Panc1 (cell line): ENCODE measurements around the gene ANKRD49. TPM values are rescaled to one million over a fixed set of nuclear protein-coding genes. Genes with fewer than 3 reads are reported as not detected.
A peak's percentile ranks its signal among the peaks of the same experiment; 100 is the strongest.

Experiments used
- ATAC-seq: fragments of 200-7000 bp; cut with Tn5 transposase; 2 replicates; pipeline ENCODE4 v1.9.1; 2020; ENCODE audit warnings: mild to moderate bottlenecking, moderate library complexity
- Bru-seq: library from RNA; stranded (reverse); fragments of 400-500 nt; gene quantifications from one replicate; lab custom pipeline; 2021; lab: Mats Ljungman, UMichigan
- BruChase-seq, 2 experiments: library from RNA; stranded (reverse); fragments of 400-500 nt; gene quantifications; one replicate each; lab custom pipeline; 2021; lab: Mats Ljungman, UMichigan
- BruUV-seq: library from RNA; stranded (reverse); fragments of 400-500 nt; replicated peaks from 2 replicates; lab custom pipeline; 2021; lab: Mats Ljungman, UMichigan
- CTCF ChIA-PET: fragments of 300-600 bp; sonication (Branson Sonifier 250); formaldehyde crosslinking; loops from one replicate; lab custom pipeline; 2022; ENCODE audit warnings: antibody characterized with exemption; lab: Charles Lee
- POLR2A ChIA-PET: fragments of 300-600 bp; sonication (Branson Sonifier 250); formaldehyde crosslinking; loops from one replicate; lab custom pipeline; 2022; ENCODE audit warnings: antibody characterized with exemption; lab: Charles Lee
- DNase-seq: peaks from one replicate; pipeline ENCODE4 v3.0.0-alpha.2; 2010; ENCODE audit warnings: low read depth, low spot score
- H3K27ac ChIP-seq: 2 replicates; pipeline ENCODE4 v1.5.1; 2011; ENCODE audit warnings: mild to moderate bottlenecking, low read length, inconsistent platforms
- H3K27me3 ChIP-seq: fragments of 200-500 bp; sonication (Bioruptor generic); 2 replicates; pipeline ENCODE4 v1.6.0; 2014; ENCODE audit warnings: low read length, inconsistent platforms; ENCODE audit not compliant: control insufficient read depth, insufficient read depth
- H3K36me3 ChIP-seq: fragments of 200-500 bp; sonication (Bioruptor generic); 2 replicates; pipeline ENCODE4 v1.5.1; 2014; ENCODE audit warnings: inconsistent platforms, mild to moderate bottlenecking, low read length, moderate library complexity; ENCODE audit not compliant: control insufficient read depth, insufficient read depth
- H3K4me1 ChIP-seq: 2 replicates; pipeline ENCODE4 v1.5.1; 2011; ENCODE audit warnings: inconsistent platforms, mild to moderate bottlenecking, low read length, moderate library complexity; ENCODE audit not compliant: control insufficient read depth, insufficient read depth
- H3K4me3 ChIP-seq, 2 experiments: 2 replicates each; pipeline ENCODE4 v1.5.1; 2011 to 2012; ENCODE audit warnings: low read depth in 2 of 2, low read length in 2 of 2, mild to moderate bottlenecking in 2 of 2, inconsistent platforms in 1 of 2, moderate library complexity in 1 of 2
- H3K9me3 ChIP-seq: fragments of 200-500 bp; sonication (Bioruptor generic); 2 replicates; pipeline ENCODE4 v1.5.1; 2014; ENCODE audit warnings: low read depth, mild to moderate bottlenecking, inconsistent platforms, low read length, moderate library complexity; ENCODE audit not compliant: control insufficient read depth, insufficient read depth
- CTCF ChIP-seq: fragments of 450-650 bp; IDR thresholded peaks from 2 replicates; pipeline ENCODE4 v1.5.1; 2017; ENCODE audit warnings: mild to moderate bottlenecking
- POLR2AphosphoS5 ChIP-seq: IDR thresholded peaks from 2 replicates; pipeline ENCODE4 v1.6.1; 2012; ENCODE audit warnings: mild to moderate bottlenecking, low read depth, low read length, moderate library complexity
- REST ChIP-seq, 2 experiments: IDR thresholded peaks; 2 replicates each; pipeline ENCODE4 v1.6.1; 2011 to 2012; ENCODE audit warnings: low read depth in 2 of 2, control low read depth in 1 of 2, low read length in 1 of 2, mild to moderate bottlenecking in 1 of 2, moderate library complexity in 1 of 2; ENCODE audit not compliant: insufficient read depth in 1 of 2
- SIN3A ChIP-seq: IDR thresholded peaks from 2 replicates; pipeline ENCODE4 v1.6.1; 2012; ENCODE audit warnings: low read depth, mild to moderate bottlenecking, low read length, moderate library complexity, borderline replicate concordance; ENCODE audit not compliant: insufficient read depth
- TCF7L2 ChIP-seq: IDR thresholded peaks from 2 replicates; pipeline ENCODE4 v1.6.1; 2011; ENCODE audit warnings: mild to moderate bottlenecking, low read depth, low read length, inconsistent platforms
- in situ Hi-C: cut with HindIII; loops from 2 replicates; pipeline ENCODE4 v1.10.0; 2016; ENCODE audit warnings: low sequenced_read_pairs, low pct_unique_long_range_greater_than_20kb
- intact Hi-C: fragments of 100-400 bp; cut with micrococcal nuclease; formaldehyde crosslinking; loops from one replicate; pipeline ENCODE4 v1.10.0; 2022; ENCODE audit not compliant: unreplicated experiment
- long read RNA-seq: library from polyadenylated mRNA; unstranded; transcript quantifications from one replicate; pipeline ENCODE4 v2.0.0, GENCODE V29; 2021; ENCODE audit not compliant: unreplicated experiment
- polyA plus RNA-seq: library from polyadenylated mRNA; unstranded; fragments of >200 nt; gene quantifications from one replicate; pipeline ENCODE4 v1.2.1, GENCODE V29; 2012; ENCODE audit warnings: missing spikeins; ENCODE audit not compliant: insufficient read length
- total RNA-seq: library from RNA; stranded (reverse); gene quantifications from one replicate; pipeline ENCODE4 v1.2.1, GENCODE V29; 2021; ENCODE audit not compliant: unreplicated experiment

The ANKRD49 gene, protein sequence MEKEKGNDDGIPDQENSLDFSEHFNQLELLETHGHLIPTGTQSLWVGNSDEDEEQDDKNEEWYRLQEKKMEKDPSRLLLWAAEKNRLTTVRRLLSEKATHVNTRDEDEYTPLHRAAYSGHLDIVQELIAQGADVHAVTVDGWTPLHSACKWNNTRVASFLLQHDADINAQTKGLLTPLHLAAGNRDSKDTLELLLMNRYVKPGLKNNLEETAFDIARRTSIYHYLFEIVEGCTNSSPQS
- total RNA-seq: 15.4 TPM
- 8.7 TPM for polyA plus RNA-seq
- Bru-seq, nascent RNA: percentile 86 among the genes with signal in this experiment
- BruChase-seq, experiment 1, labeled RNA remaining after a 2-hour chase: percentile 94 among the genes with signal in this experiment
- percentile 66 among the genes with signal in this experiment for BruChase-seq, experiment 2, labeled RNA remaining after a 6-hour chase
- long read RNA-seq, transcript ANKRD49-210 (3 exons, 2,268 nt): major isoform, 6 of 25 reads
- long read RNA-seq, partial matches to known transcripts: 9 of 25 reads
- long read RNA-seq, other reads (novel, unspliced or antisense): 4 of 25 reads

DNA sequence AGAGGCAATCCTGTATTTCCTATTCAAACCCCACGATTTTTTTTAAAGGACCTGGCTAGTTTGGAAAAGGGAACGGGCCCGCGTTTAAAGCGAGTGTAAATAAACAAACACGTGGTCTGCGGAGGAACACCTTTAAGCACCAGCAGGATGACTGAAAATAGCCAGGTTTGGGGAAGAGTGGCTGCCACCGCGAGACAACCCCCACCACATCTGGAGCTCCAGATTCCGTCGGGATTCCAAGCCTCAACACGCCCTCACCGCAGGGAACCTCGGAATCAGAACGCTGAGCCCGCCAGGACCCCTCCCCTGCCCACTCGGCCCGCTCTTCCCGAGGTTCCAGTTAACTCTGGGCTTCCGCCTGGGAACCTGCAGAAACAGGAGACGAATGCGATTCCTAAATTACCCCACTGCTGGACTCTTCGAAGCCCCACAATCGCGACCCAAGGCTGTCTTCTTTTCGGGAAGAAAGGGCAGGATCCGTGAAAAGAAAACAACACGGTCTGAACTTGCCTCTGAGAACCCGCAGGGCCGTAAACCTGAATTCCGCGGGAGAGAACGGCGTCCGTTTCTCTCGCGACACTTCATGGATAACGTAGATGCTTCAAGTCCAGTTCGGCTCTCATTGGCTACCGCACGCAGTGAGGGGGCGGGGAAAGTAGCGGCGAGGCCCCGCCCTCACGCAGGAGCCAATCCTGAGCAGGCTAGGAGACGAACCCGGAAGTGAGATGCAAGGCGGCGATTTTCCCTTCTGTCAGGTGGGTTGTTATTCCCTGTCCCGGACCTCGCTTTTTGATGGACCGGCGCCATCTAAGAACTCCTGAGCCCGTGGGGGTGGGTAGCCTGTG lies at the start of gene ANKRD49, which contains the start of gene MRE11:
Gene ANKRD49 (plus strand): TSS at position 704 of the 845 bp plus-strand sequence. CDS start 2,710 bp downstream, outside the sequence.
Gene MRE11 (minus strand): TSS at position 564 of the 845 bp plus-strand sequence. CDS start 1,043 bp downstream, outside the sequence.
- Histone ChIP-seq H3K36me3 (peaks cover 21% of the 10 kb centered on the region), H3K9me3 (no peaks in the 10 kb centered on the region), H3K4me1 (peaks cover 24% of the 10 kb centered on the region; the same call in 1 of the 2 replicates), H3K4me3 (peak within 1 kb of the TSS; percentile 95 to 99), H3K27ac (peak within 1 kb of the TSS; percentile 83), H3K27me3 (no peaks in the 10 kb centered on the region)
- in situ Hi-C loops: no loop called here
- ATAC-seq: peak; percentile 100
- peak; percentile 94 for DNase-seq
- ChIA-PET CTCF (no interaction called here), POLR2A (no interaction called here)
- BruUV-seq: TSS peak; percentile 82
- intact Hi-C loops: no loop called here
- TF ChIP-seq REST (IDR thresholded peaks at IDR 0.05; ENCODE audit: insufficient read depth in 1 of 2, low read depth in 2 of 2, low read length in 1 of 2) (no peak), POLR2AphosphoS5 (peak; percentile 88), CTCF (no peak), TCF7L2 (peak; percentile 72), SIN3A (peak; percentile 68)

GRCh38 chr11:94445641-94446040 lies 48.1 kb upstream of the ANKRD49 start:
- no peaks in the 10 kb centered on the region for H3K27me3 ChIP-seq
- DNase-seq (no peak), ATAC-seq (no peak)
- H3K36me3 ChIP-seq: peaks cover 3% of the 10 kb centered on the region; the same call in 1 of the 2 replicates
- ChIA-PET CTCF (no interaction called here), POLR2A (no interaction called here)
- intact Hi-C loops: no loop called here
- BruUV-seq: no TSS peak
- TF ChIP-seq CTCF: no peak
- TF ChIP-seq POLR2AphosphoS5: no peak
- no peak for TF ChIP-seq REST (IDR thresholded peaks at IDR 0.05; ENCODE audit: insufficient read depth in 1 of 2, low read depth in 2 of 2, low read length in 1 of 2)
- no peak for TF ChIP-seq TCF7L2
- no peak for TF ChIP-seq SIN3A
- no peak overlapping the region for H3K27ac ChIP-seq
- H3K4me1 ChIP-seq: 0 out of 2 replicates have a peak, but pooled peaks cover 2% of the 10 kb centered on the region
- H3K9me3 ChIP-seq: no peaks in the 10 kb centered on the region
- no peak overlapping the region for H3K4me3 ChIP-seq
- in situ Hi-C loops: no loop called here
